GM21381 (cell line): ENCODE measurements around the gene CAB39L.
"Not testable (repeated sequence)": the region's sequence is repeated elsewhere in the genome, so short reads cannot be mapped to it uniquely, and the experiment has no call there.

Source experiments
- ATAC-seq: cut with Tn5 transposase; IDR thresholded peaks from one replicate; pipeline ENCODE4 v1.9.1; 2021; ENCODE audit warnings: mild to moderate bottlenecking, moderate library complexity; ENCODE audit not compliant: unreplicated experiment

CAB39L gene

GRCh38 chr13:49348751-49349150 is 95.1 kb downstream of the CAB39L start:
- no peak for ATAC-seq

DNA sequence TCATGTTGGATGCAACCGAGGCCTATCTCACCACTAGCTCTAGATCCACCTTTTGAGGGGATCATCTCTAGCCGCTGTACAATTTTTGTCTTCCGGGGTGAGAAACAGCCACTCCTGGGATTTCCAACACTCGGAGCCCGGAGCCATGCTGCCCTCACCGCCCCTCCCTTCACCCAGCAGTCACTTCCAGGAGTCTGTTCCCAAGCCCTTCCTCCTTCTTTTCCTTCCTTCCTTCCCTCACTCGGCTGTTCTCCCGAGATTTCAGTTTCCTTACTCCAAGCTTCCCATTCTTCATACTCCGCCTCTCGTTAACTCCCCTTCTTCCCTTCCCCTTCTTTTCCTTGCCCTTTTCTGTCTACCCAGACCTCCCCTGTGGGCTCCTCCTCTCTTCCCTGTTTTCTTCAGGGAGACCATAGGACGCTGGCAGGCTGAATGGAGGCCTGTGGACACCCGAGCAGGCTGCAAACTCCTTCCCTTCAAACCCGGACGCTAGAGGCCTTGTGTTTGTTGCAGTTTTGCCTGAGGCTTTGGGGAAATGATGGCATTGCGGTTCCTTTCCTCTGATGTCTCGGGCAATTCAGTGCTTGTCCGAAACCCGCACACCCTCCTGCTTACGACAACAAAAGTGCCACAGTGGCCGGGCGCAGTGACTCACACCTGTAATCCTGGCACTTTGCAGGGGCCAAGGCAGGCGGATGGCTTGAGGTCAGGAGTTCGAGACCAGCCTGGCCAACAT is 96.0 kb downstream of the CAB39L start:
- no peak for ATAC-seq

DNA sequence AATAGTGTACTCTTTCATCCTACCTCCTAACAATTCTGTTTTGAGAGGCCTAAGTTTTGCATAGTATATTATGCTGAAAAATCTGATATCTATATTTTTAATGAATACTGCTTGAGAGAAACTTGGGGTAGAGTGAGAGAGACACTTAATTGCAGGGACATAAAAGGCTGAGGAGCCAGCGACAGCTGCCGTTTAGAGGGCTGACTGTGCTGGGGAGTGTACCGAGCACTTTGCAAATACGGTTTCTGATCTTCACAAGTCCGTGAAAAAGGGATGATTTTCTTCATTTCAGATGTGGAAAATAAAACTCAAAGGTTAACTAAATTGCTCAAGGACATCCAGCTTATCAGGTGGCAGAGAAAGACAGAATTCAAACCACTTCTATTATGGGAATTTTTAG is 97.4 kb downstream of the CAB39L start:
- no peak for ATAC-seq

DNA sequence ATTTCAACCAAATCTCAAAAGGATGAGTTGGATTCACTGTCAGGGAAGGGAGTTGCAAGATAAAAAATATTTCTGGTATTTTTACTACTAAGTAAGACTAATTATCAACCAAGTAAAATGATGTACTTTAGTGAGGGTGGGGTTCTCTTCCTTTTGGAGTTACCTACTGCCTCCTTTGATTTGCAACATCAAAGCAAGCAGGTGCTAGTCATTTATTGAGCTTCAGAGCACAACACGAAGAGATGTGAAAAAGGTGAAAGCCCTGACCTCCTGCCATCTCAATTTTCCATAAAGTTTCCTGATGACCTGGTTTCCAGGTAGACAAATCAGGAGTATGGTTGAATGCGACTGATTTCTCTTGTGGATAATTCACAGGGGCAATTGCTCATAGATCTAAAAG is 100.1 kb downstream of the CAB39L start:
- ATAC-seq: no peak

DNA sequence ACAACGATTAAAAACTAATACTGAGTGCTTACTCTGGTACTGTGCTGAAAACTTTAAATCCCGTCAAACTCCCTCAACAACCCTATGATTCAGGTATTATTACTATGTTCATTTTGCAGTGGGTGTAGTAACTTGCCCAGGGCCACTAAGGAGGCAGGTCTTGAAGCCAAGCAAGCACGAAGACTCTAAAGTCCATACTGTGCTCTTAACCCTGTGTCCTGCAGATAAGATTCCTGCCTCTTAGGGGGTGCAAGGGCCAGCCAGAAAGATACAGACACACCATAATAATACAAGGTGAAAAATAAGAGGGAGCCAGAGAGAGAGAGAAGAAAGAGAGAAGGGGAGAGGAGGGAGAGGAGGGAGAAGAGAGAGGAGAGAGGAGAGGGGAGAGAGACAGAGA is 100.6 kb downstream of the CAB39L start:
- ATAC-seq: no peak

DNA sequence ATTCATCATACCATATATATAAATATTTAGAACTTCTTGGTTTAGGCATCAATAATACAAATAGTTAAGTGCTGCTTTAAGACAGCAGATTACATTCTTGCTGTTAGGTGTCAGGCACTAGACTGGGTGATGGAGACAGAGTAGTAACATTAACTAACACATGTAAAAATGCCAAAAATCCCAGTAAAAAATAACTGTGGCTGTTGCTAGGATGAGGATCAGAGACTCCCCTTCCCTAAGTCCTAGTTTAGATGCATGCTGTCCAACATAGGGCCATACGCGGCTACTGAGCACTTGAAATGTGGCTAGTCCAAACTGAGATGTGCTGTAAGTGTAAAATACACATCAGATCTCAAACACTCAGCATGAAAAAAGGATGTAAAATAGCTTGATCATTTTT is 101.4 kb downstream of the CAB39L start:
- ATAC-seq: no peak

DNA sequence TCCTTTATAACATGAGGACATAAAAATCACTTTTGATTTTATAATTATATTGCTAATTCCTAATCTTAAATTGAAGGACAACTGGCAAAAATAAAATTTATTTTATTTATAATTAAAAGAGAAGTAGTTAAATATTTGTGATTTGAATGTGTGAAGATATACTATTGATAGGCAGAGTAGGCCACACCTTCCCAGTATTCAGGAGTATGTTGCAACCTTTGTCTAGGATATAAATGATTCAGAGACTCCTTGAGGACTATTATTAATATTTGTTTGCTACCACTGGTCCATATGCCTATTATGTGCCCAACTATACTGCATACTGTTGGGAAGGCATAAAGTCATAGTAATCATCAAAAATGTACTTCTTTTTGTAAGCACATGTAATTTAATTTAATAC is 101.9 kb downstream of the CAB39L start:
- no peak for ATAC-seq

- no peak for ATAC-seq
Observed at GRCh38 chr13:49341517-49341916, 102.3 kb downstream of the CAB39L start.

GRCh38 chr13:49340161-49340560 is 103.7 kb downstream of the CAB39L start:
- ATAC-seq: no peak

- no peak for ATAC-seq
Observed at GRCh38 chr13:49336655-49337054, 107.2 kb downstream of the CAB39L start.

DNA sequence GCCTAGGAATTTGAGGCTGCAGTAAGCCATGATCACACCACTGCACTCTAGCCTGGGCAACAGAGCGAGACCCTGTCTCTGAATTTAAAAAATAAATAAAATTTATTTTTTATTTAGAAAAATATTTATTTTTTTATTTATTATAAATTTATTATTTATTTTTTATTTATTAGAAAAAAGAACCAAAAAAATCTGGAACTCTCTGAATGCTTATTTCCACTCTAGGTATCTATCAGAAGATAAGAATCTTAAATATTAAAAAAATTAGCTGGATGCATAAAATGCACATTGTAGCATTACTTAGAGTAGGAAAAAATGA is 113.4 kb downstream of the CAB39L start:
- ATAC-seq: no peak

- no peak for ATAC-seq
Observed at GRCh38 chr13:49329831-49330545, 113.9 kb downstream of the CAB39L start.

DNA sequence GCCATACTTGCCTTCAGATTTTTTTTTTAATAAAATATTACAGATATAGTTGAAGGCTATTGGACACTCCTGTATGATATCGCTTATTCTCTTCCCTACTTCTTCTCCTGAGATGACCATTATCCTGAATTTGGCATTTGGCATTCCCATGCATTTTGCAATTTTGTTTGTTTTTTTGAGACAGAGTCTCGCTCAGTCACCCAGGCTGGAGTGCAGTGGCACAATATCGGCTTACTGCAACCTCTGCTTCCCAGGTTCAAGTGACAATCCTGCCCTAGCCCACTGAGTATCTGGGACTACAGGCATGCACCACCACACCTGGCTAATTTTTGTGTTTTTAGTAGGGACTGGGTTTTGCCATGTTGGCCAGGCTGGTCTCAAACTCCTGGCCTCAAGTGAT is 116.7 kb downstream of the CAB39L start:
- not testable (repeated sequence) for ATAC-seq

GRCh38 chr13:49326222-49326917 is 117.5 kb downstream of the CAB39L start:
- no peak for ATAC-seq

GRCh38 chr13:49323344-49323743 is 120.5 kb downstream of the CAB39L start:
- ATAC-seq: no peak

DNA sequence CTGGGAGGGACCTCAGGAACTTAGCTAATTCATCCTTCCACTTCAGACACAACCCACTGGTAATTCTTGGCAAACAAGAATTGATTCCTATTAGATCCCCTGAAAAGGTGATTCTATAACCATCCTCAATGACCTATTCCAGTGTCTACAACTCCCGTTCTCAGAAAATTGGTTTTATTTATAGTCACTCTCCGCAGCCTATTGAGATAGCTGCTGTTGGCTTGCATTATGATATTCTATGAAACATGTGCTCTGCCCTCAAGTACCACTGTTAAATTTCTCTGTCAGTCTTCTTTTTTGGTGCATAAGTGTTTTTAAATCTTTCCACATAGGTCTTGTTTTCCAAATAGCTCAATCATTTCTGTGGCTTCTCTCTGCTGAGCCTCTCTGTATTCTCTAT is 121.2 kb downstream of the CAB39L start:
- no peak for ATAC-seq

DNA sequence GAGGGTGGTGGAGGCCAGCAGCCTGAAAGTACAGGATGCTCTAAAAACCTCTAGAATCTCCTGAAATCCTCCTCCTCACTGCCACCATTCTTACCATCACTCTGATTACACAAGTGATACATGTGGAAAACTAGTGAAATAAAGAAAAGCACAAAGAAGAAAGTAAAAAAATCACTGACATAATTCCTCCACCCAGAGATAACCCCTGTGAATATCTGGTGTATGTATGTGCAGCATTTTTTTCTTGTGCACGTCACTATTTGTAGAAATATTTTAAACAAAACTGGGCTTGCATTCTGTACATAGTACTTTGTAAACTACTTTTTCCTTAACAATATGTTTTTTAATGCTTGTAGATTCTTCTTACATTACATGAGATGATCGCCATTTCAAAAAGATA is 122.9 kb downstream of the CAB39L start:
- no peak for ATAC-seq

- ATAC-seq: no peak
Observed at GRCh38 chr13:49319951-49320350, 123.9 kb downstream of the CAB39L start.

- ATAC-seq: no peak
Observed at GRCh38 chr13:49319551-49319950, 124.3 kb downstream of the CAB39L start.

GRCh38 chr13:49315756-49316482 is 127.9 kb downstream of the CAB39L start:
- ATAC-seq: no peak

DNA sequence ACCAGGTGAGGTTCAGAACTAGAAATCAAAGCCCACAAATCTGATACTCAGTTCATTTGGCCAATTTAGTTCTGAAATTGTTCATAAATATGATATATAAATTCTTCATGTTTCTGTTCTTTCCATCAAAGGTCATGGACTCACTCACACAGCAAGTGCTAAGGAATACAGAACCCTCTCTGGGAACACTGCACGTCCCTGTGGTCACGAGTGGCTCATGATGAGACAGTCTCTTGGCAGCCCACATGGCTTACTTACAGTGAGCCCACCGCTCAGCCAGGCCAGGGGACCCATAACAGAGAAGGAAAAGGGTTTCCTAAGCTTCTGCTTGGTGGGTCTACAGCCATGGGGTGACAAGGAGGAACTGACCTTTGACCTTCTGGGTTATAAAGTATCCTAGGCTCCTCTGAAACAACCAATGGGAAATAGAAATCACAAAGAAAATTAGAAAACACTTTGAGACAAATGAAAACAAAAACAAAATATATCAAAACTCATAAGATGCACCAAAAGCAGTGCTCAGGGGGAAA is 128.8 kb downstream of the CAB39L start:
- no peak for ATAC-seq
